ENCODE data around the gene F11. TPM values are rescaled to one million over a fixed set of nuclear protein-coding genes. Genes with fewer than 3 reads are reported as not detected.

Gene F11
- total and polyA plus RNA-seq, 7 donors = 0.08 to 0.22 (median 0.19) TPM; not detected in 4

- TF ChIP-seq, protein P1, sequence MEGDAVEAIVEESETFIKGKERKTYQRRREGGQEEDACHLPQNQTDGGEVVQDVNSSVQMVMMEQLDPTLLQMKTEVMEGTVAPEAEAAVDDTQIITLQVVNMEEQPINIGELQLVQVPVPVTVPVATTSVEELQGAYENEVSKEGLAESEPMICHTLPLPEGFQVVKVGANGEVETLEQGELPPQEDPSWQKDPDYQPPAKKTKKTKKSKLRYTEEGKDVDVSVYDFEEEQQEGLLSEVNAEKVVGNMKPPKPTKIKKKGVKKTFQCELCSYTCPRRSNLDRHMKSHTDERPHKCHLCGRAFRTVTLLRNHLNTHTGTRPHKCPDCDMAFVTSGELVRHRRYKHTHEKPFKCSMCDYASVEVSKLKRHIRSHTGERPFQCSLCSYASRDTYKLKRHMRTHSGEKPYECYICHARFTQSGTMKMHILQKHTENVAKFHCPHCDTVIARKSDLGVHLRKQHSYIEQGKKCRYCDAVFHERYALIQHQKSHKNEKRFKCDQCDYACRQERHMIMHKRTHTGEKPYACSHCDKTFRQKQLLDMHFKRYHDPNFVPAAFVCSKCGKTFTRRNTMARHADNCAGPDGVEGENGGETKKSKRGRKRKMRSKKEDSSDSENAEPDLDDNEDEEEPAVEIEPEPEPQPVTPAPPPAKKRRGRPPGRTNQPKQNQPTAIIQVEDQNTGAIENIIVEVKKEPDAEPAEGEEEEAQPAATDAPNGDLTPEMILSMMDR (IDR thresholded peaks at IDR 0.05) = no peak
- intact Hi-C loops (cut with DNase I) = no loop called here
- H3K9me3 ChIP-seq = no peaks in the 10 kb centered on the region
- DNase-seq = no peak
- H3K36me3 ChIP-seq (ENCODE audit: insufficient read depth in 1 of 2, low read depth in 1 of 2) = peaks cover 6 to 17% of the 10 kb centered on the region in 2 donors
- no peaks in the 10 kb centered on the region for H3K27me3 ChIP-seq (ENCODE audit: insufficient read depth in 3 of 3, low read length in 2 of 3)
- no peak overlapping the region for H3K27ac ChIP-seq
- H3K4me1 ChIP-seq = no peaks in the 10 kb centered on the region
- H3K4me3 ChIP-seq = no peak overlapping the region
- ATAC-seq = no peak
- WGBS, 3 donors = 58 to 66% (median 61%) methylated on average over 8 of the region's 8 CpGs
Observed at GRCh38 chr4:186249785-186250754, 15.9 kb upstream of the F11 start.

DNA sequence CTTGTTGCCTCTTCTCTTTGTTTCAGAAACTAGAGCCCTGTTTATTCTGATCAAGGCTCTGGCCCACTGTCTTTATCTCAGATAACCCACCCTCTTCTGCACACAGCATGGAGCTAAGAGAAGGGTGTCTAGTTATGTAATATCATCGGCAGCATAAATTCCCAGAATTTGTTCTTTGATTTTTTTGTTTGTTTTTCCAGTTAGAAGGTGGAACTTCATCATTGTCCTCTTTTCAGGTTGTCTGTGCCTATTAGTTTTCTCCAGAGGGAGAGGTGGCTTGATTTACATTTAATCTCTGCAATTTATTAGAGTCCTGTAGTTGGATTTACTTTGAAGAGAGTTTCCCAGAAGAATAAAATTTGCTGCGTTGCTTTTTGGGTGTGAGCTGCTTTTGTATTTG, 15.2 kb upstream of the F11 start:
- Histone ChIP-seq H3K36me3 (ENCODE audit: insufficient read depth in 1 of 2, low read depth in 1 of 2) (peaks cover 6 to 18% of the 10 kb centered on the region in 2 donors), H3K9me3 (no peaks in the 10 kb centered on the region), H3K4me1 (no peaks in the 10 kb centered on the region), H3K4me3 (no peak overlapping the region), H3K27me3 (ENCODE audit: insufficient read depth in 3 of 3, low read length in 2 of 3) (no peaks in the 10 kb centered on the region), H3K27ac (no peak overlapping the region)
- TF ChIP-seq, protein P1 (IDR thresholded peaks at IDR 0.05) = no peak
- intact Hi-C loops (cut with DNase I) = no loop called here
- 50 to 54% (median 53%) methylated on average over 2 of the region's 2 CpGs for WGBS, 3 donors
- no peak for ATAC-seq
- DNase-seq = no peak

GRCh38 chr4:186255122-186255521, 10.9 kb upstream of the F11 start:
- Histone ChIP-seq H3K4me3 (no peak overlapping the region), H3K9me3 (no peaks in the 10 kb centered on the region), H3K4me1 (no peaks in the 10 kb centered on the region), H3K27me3 (ENCODE audit: insufficient read depth in 3 of 3, low read length in 2 of 3) (no peaks in the 10 kb centered on the region), H3K36me3 (ENCODE audit: insufficient read depth in 1 of 2, low read depth in 1 of 2) (peaks cover 6 to 26% of the 10 kb centered on the region in 2 donors), H3K27ac (no peak overlapping the region)
- TF ChIP-seq, protein P1 (IDR thresholded peaks at IDR 0.05) = no peak
- 85 to 94% (median 88%) methylated on average over 3 of the region's 3 CpGs for WGBS, 3 donors
- intact Hi-C loops (cut with DNase I) = no loop called here
- ATAC-seq = no peak
- no peak for DNase-seq

DNA sequence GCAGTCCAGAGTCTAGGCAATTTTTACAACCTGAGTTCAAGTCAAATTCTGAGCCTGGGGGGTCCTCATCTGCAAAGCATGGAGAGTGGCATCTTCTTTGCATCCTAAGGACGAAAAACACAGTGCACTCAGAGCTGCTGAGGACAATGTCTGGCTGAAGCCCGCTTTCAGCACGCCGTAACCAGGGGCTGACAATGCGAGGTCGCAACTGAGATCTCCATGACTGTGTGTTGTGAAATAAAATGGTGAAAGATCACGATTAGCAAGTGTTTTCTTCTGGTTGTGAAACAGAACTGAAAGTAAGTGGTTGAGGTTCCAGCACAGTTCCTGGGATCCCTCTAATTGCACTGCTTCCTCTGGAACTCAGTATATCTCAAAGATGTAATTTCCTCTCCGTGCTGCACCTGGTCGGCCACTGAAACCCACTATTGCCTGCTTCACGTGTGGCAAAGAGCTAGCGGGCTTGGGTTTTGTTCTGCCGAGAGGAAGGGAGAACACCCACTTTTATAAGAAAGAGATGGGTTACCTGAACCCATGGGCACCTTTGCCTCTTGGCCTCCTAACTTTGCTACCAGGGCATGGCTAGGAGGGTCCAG, 7.7 kb upstream of the F11 start:
- Histone ChIP-seq H3K27ac (no peak overlapping the region), H3K4me1 (no peaks in the 10 kb centered on the region), H3K9me3 (no peaks in the 10 kb centered on the region), H3K27me3 (ENCODE audit: insufficient read depth in 3 of 3, low read length in 2 of 3) (no peaks in the 10 kb centered on the region), H3K36me3 (ENCODE audit: insufficient read depth in 1 of 2, low read depth in 1 of 2) (peaks cover 0 to 9% of the 10 kb centered on the region in 2 donors), H3K4me3 (no peak overlapping the region)
- TF ChIP-seq, protein P1 (IDR thresholded peaks at IDR 0.05) = no peak
- intact Hi-C loops (cut with DNase I) = no loop called here
- WGBS, 3 donors = 91 to 92% (median 91%) methylated on average over 12 of the region's 12 CpGs
- no peak for DNase-seq
- no peak for ATAC-seq

Data from psoas muscle (tissue), 8 donors.